Measurements from ENCODE around the gene EEFSEC. TPM values are rescaled to one million over a fixed set of nuclear protein-coding genes. Genes with fewer than 3 reads are reported as not detected.

The EEFSEC gene
- polyA plus RNA-seq, 1 experiment: 6.8 TPM

GRCh38 chr3:128336337-128337156 lies 183.3 kb downstream of the EEFSEC start:
- ChIA-PET POLR2A (no interaction called here), CTCF (no interaction called here)
- Histone ChIP-seq H3K4me3 (ENCODE audit: low read depth, low read length) (no peak overlapping the region), H3K9me3 (ENCODE audit: control insufficient read depth, insufficient read depth, low read length) (no peaks in the 10 kb centered on the region), H3K27ac (ENCODE audit: low read depth, low read length) (no peak overlapping the region), H3K27me3 (ENCODE audit: control insufficient read depth, insufficient read depth, low read length) (peaks cover 2% of the 10 kb centered on the region)
- TF ChIP-seq, protein P1, sequence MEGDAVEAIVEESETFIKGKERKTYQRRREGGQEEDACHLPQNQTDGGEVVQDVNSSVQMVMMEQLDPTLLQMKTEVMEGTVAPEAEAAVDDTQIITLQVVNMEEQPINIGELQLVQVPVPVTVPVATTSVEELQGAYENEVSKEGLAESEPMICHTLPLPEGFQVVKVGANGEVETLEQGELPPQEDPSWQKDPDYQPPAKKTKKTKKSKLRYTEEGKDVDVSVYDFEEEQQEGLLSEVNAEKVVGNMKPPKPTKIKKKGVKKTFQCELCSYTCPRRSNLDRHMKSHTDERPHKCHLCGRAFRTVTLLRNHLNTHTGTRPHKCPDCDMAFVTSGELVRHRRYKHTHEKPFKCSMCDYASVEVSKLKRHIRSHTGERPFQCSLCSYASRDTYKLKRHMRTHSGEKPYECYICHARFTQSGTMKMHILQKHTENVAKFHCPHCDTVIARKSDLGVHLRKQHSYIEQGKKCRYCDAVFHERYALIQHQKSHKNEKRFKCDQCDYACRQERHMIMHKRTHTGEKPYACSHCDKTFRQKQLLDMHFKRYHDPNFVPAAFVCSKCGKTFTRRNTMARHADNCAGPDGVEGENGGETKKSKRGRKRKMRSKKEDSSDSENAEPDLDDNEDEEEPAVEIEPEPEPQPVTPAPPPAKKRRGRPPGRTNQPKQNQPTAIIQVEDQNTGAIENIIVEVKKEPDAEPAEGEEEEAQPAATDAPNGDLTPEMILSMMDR (IDR thresholded peaks at IDR 0.05; ENCODE audit: low read depth, low read length): no peak
- no peak for DNase-seq (ENCODE audit: low read depth, low spot score)

- H3K4me3 ChIP-seq (ENCODE audit: low read depth, low read length): no peak overlapping the region
- no peaks in the 10 kb centered on the region for H3K9me3 ChIP-seq (ENCODE audit: control insufficient read depth, insufficient read depth, low read length)
- TF ChIP-seq, protein P1 (IDR thresholded peaks at IDR 0.05; ENCODE audit: low read depth, low read length): no peak
- H3K27ac ChIP-seq (ENCODE audit: low read depth, low read length): no peak overlapping the region
- peaks cover 2% of the 10 kb centered on the region for H3K27me3 ChIP-seq (ENCODE audit: control insufficient read depth, insufficient read depth, low read length)
- CTCF ChIA-PET: no interaction called here
- no peak for DNase-seq (ENCODE audit: low read depth, low spot score)
- POLR2A ChIA-PET: no interaction called here
These were observed 184.0 kb downstream of the EEFSEC start for GRCh38 chr3:128337305-128337704.

DNA sequence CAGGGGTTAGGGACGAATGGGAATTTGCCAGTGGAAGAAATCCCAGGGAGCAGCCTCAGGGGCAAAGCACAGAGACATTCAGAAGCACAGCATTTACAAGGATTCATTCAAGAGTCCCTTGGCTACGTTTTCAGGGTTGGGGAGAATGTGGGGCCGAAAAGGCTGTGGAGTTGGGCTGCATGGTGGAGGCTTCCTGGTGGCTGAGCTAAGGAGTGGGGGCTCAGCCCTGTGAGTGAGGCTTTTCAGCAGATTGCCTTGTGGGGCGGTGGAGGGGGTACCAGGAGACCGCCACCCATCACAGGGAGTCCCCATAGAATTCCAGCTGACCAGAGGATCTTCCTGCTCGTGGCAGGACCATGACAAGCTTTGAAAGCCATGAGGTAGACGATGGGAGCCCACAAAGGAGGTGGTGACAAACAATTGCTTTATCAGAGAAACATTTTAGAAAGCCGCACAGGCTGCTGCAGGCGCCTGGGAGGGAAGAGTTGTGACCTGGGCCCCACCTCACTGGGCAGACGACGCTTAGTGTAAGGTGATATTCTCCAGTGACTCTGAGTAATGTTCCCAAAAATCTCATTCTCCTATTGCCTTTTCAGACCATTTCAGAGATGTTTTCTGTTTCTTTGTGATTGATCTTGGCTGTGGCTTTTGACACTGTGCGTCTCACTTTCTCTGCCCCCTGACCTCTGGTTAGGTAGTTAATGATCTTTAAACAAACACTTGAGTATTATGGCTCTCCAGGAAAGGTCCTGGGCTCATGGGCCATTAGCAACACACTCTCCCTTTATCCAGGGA lies 185.5 kb downstream of the EEFSEC start:
- Histone ChIP-seq H3K27ac (ENCODE audit: low read depth, low read length) (no peak overlapping the region), H3K4me3 (ENCODE audit: low read depth, low read length) (no peak overlapping the region), H3K27me3 (ENCODE audit: control insufficient read depth, insufficient read depth, low read length) (peaks cover 2% of the 10 kb centered on the region), H3K9me3 (ENCODE audit: control insufficient read depth, insufficient read depth, low read length) (no peaks in the 10 kb centered on the region; the same call in 1 of the 2 replicates)
- POLR2A ChIA-PET: no interaction called here
- CTCF ChIA-PET: interaction anchor here (0.6 kb wide), 1 partner anchor 359 kb away, joined by 4 read pairs; no protein-coding TSS in a partner anchor
- no peak for DNase-seq (ENCODE audit: low read depth, low spot score)
- TF ChIP-seq, protein P1 (IDR thresholded peaks at IDR 0.05; ENCODE audit: low read depth, low read length): no peak

DNA sequence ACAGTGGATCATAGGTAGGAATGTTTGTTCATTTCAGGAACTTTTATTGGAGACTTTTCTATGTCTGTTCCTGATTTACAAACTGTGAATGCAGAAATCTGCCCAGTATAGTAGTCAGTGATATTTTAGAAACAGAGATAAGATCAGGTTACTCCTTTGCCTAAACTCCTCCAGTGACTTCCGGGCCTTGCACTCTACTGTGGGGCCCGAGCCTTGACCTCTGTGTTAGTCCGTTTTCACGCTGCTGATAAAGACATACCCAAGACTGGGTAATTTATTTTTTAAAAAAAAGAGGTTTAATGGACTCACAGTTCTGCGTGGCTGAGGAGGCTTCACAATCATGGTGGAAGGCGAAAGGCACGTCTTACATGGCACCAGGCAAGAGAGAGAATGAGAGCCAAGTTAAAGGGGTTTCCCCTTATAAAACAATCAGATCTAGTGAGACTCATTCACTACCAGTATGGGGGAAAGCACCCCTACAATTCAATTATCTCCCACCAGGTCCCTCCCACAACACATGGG lies 186.3 kb downstream of the EEFSEC start:
- ChIA-PET CTCF (no interaction called here), POLR2A (no interaction called here)
- Histone ChIP-seq H3K4me3 (ENCODE audit: low read depth, low read length) (no peak overlapping the region), H3K27ac (ENCODE audit: low read depth, low read length) (no peak overlapping the region), H3K27me3 (ENCODE audit: control insufficient read depth, insufficient read depth, low read length) (peaks cover 2% of the 10 kb centered on the region), H3K9me3 (ENCODE audit: control insufficient read depth, insufficient read depth, low read length) (no peaks in the 10 kb centered on the region; the same call in 1 of the 2 replicates)
- DNase-seq (ENCODE audit: low read depth, low spot score): no peak
- TF ChIP-seq, protein P1 (IDR thresholded peaks at IDR 0.05; ENCODE audit: low read depth, low read length): no peak

Measured in AG04450 (cell line).